SU-DHL-6 (cell line): ENCODE results near the gene UQCRQ.

ENCODE experiments used
- H2AFZ ChIP-seq: fragments of 200-600 bp; sonication (generic); 2 replicates; pipeline ENCODE4 v1.6.1; 2014; ENCODE audit warnings: low read depth, mild to moderate bottlenecking, moderate library complexity, mixed read lengths, antibody characterized with exemption, low read length; ENCODE audit not compliant: severe bottlenecking
- H3F3A ChIP-seq: fragments of 200-600 bp; shearing (Covaris generic); 2 replicates; pipeline ENCODE4 v1.6.0; 2016; ENCODE audit warnings: antibody characterized with exemption, mild to moderate bottlenecking; ENCODE audit not compliant: insufficient read depth
- H3K27ac ChIP-seq: fragments of 200-600 bp; sonication (generic); 2 replicates; pipeline ENCODE4 v1.5.1; 2016; ENCODE audit warnings: low read depth, mild to moderate bottlenecking, low read length, moderate library complexity, mixed read lengths
- H3K27me3 ChIP-seq: fragments of 200-600 bp; sonication (generic), shearing (Covaris generic); 2 replicates; pipeline ENCODE4 v1.6.0; 2014; ENCODE audit warnings: mild to moderate bottlenecking, low read length
- H3K36me3 ChIP-seq: fragments of 200-600 bp; sonication (generic); 2 replicates; pipeline ENCODE4 v1.6.1; 2014; ENCODE audit warnings: mild to moderate bottlenecking, low read length, mixed read lengths
- H3K4me2 ChIP-seq: fragments of 300-600, 200-600 bp; shearing (Covaris generic), sonication (generic); 2 replicates; pipeline ENCODE4 v1.6.0; 2014; ENCODE audit warnings: low read length, low read depth, mild to moderate bottlenecking; ENCODE audit not compliant: poor library complexity, severe bottlenecking
- H3K4me3 ChIP-seq: fragments of 200-600 bp; sonication (generic); 2 replicates; pipeline ENCODE4 v1.5.1; 2014; ENCODE audit warnings: antibody characterized with exemption, low read length, mild to moderate bottlenecking, mixed read lengths; ENCODE audit not compliant: insufficient read depth, poor library complexity, severe bottlenecking
- H3K79me2 ChIP-seq: fragments of 200-600 bp; sonication (generic); 2 replicates; pipeline ENCODE4 v1.6.1; 2014; ENCODE audit warnings: mild to moderate bottlenecking, low read length, moderate library complexity; ENCODE audit not compliant: insufficient read depth
- H3K9ac ChIP-seq: fragments of 200-600 bp; sonication (generic); 2 replicates; pipeline ENCODE4 v1.7.0; 2014; ENCODE audit warnings: mild to moderate bottlenecking, low read length
- H3K9me2 ChIP-seq: fragments of 200-600 bp; sonication (generic); replicated peaks from 2 replicates; pipeline ENCODE4 v1.6.1; 2014; ENCODE audit warnings: low read length; ENCODE audit not compliant: insufficient read depth
- H3K9me3 ChIP-seq: fragments of 200-600 bp; sonication (generic); 2 replicates; pipeline ENCODE4 v1.6.1; 2014; ENCODE audit warnings: low read length, mixed read lengths; ENCODE audit not compliant: insufficient read depth
- H4K20me1 ChIP-seq: fragments of 200-600 bp; sonication (generic); 2 replicates; pipeline ENCODE4 v1.6.1; 2014; ENCODE audit warnings: low read depth, mild to moderate bottlenecking, antibody characterized with exemption, low read length, moderate library complexity, mixed read lengths
- CTCF ChIP-seq: fragments of 200-600 bp; sonication (generic); IDR thresholded peaks from one replicate; pipeline ENCODE4 v1.5.1; 2017; ENCODE audit warnings: antibody characterized with exemption, mild to moderate bottlenecking, low read length, moderate library complexity; ENCODE audit not compliant: insufficient read depth, poor library complexity, severe bottlenecking
- EZH2phosphoT487 ChIP-seq: fragments of 200-600 bp; sonication (generic), shearing (Covaris generic); conservative IDR thresholded peaks from 2 replicates; pipeline ENCODE4 v1.6.1; 2018; ENCODE audit warnings: mild to moderate bottlenecking, antibody characterized with exemption, low read length, moderate library complexity, mixed read lengths

Gene UQCRQ

GRCh38 chr5:132866342-132867045, at the start of gene UQCRQ, which contains the start of gene GDF9:
TSS of gene UQCRQ (plus strand) at chr5:132866642. CDS start at chr5:132866882, 240 bp downstream.
TSS of gene GDF9 (minus strand) at chr5:132866469. CDS start at chr5:132864533, 1,936 bp downstream.
- Histone ChIP-seq H3K4me2 (peak within 1 kb of the TSS; percentile 88), H3K9me3 (no peaks in the 10 kb centered on the region), H4K20me1 (no peaks in the 10 kb centered on the region), H3K9ac (peak within 1 kb of the TSS; percentile 93), H3K9me2 (no peaks in the 10 kb centered on the region), H3K4me3 (peak within 1 kb of the TSS; percentile 96), H3K27me3 (no peaks in the 10 kb centered on the region), H3K36me3 (0 out of 2 replicates have a peak, but pooled peaks cover 2% of the 10 kb centered on the region), H3K79me2 (peaks cover 13% of the 10 kb centered on the region), H3F3A (peaks cover 6% of the 10 kb centered on the region; the same call in 1 of the 2 replicates), H3K27ac (peak within 1 kb of the TSS; percentile 29), H2AFZ (peak within 1 kb of the TSS; percentile 93)
- no peak for TF ChIP-seq EZH2phosphoT487
- TF ChIP-seq CTCF: no peak

- Histone ChIP-seq H3K9me2 (no peaks in the 10 kb centered on the region), H3K36me3 (no peaks in the 10 kb centered on the region), H3K9me3 (no peaks in the 10 kb centered on the region), H4K20me1 (no peaks in the 10 kb centered on the region), H3K9ac (no peak overlapping the region), H3K27me3 (no peaks in the 10 kb centered on the region), H3K79me2 (no peaks in the 10 kb centered on the region), H2AFZ (no peak overlapping the region), H3K4me2 (no peak overlapping the region), H3K27ac (no peak overlapping the region), H3K4me3 (no peak overlapping the region), H3F3A (no peaks in the 10 kb centered on the region)
- TF ChIP-seq CTCF (no peak), EZH2phosphoT487 (no peak)
Observed at GRCh38 chr5:132817011-132817410, 49.4 kb upstream of the UQCRQ start.

- Histone ChIP-seq H3K4me3 (no peak overlapping the region), H2AFZ (no peak overlapping the region), H3K9me3 (no peaks in the 10 kb centered on the region), H3K9ac (no peak overlapping the region), H3K79me2 (no peaks in the 10 kb centered on the region), H3K9me2 (no peaks in the 10 kb centered on the region), H3K27ac (no peak overlapping the region), H3K4me2 (no peak overlapping the region), H4K20me1 (no peaks in the 10 kb centered on the region), H3K36me3 (no peaks in the 10 kb centered on the region), H3K27me3 (no peaks in the 10 kb centered on the region), H3F3A (no peaks in the 10 kb centered on the region)
- TF ChIP-seq EZH2phosphoT487: no peak
- TF ChIP-seq CTCF: no peak
Observed at GRCh38 chr5:132819468-132819867, 47.0 kb upstream of the UQCRQ start.
